Measurements from ENCODE around the gene SCG2.

Gene SCG2

GRCh38 chr2:223578846-223579245 lies 23.3 kb downstream of the SCG2 start:
- Histone ChIP-seq H3K9me3 (ENCODE audit: low read depth, low read length) (no peaks in the 10 kb centered on the region), H3K4me3 (no peak overlapping the region), H3K36me3 (ENCODE audit: insufficient read depth, low read length) (no peaks in the 10 kb centered on the region), H3K27ac (no peak overlapping the region), H3K9ac (ENCODE audit: insufficient read length) (no peak overlapping the region)
- no peak for DNase-seq (ENCODE audit: low read depth, low spot score)
- TF ChIP-seq FOXP2 (optimal IDR thresholded peaks at IDR 0.05; ENCODE audit: control extremely low read depth, extremely low read length, insufficient read depth) (no peak), POLR2AphosphoS5 (IDR thresholded peaks at IDR 0.05; ENCODE audit: borderline replicate concordance, low read depth, low read length) (no peak), EZH2 (IDR thresholded peaks at IDR 0.05) (no peak)

GRCh38 chr2:223576873-223577272 lies 25.3 kb downstream of the SCG2 start:
- Histone ChIP-seq H3K36me3 (ENCODE audit: insufficient read depth, low read length) (no peaks in the 10 kb centered on the region), H3K27ac (no peak overlapping the region), H3K9me3 (ENCODE audit: low read depth, low read length) (no peaks in the 10 kb centered on the region), H3K4me3 (no peak overlapping the region), H3K9ac (ENCODE audit: insufficient read length) (no peak overlapping the region)
- no peak for DNase-seq (ENCODE audit: low read depth, low spot score)
- TF ChIP-seq FOXP2 (optimal IDR thresholded peaks at IDR 0.05; ENCODE audit: control extremely low read depth, extremely low read length, insufficient read depth) (no peak), EZH2 (IDR thresholded peaks at IDR 0.05) (no peak), POLR2AphosphoS5 (IDR thresholded peaks at IDR 0.05; ENCODE audit: borderline replicate concordance, low read depth, low read length) (no peak)

- no peak for TF ChIP-seq FOXP2 (optimal IDR thresholded peaks at IDR 0.05; ENCODE audit: control extremely low read depth, extremely low read length, insufficient read depth)
- no peak for TF ChIP-seq EZH2 (IDR thresholded peaks at IDR 0.05)
- no peak for TF ChIP-seq POLR2AphosphoS5 (IDR thresholded peaks at IDR 0.05; ENCODE audit: borderline replicate concordance, low read depth, low read length)
- Histone ChIP-seq H3K36me3 (ENCODE audit: insufficient read depth, low read length) (no peaks in the 10 kb centered on the region), H3K9me3 (ENCODE audit: low read depth, low read length) (no peaks in the 10 kb centered on the region), H3K9ac (ENCODE audit: insufficient read length) (no peak overlapping the region), H3K27ac (no peak overlapping the region), H3K4me3 (no peak overlapping the region)
- no peak for DNase-seq (ENCODE audit: low read depth, low spot score)
Measured at GRCh38 chr2:223570784-223571183, 31.4 kb downstream of the SCG2 start.

GRCh38 chr2:223566396-223566795 lies 35.8 kb downstream of the SCG2 start:
- DNase-seq (ENCODE audit: low read depth, low spot score), result no peak
- Histone ChIP-seq H3K9ac (ENCODE audit: insufficient read length) (no peak overlapping the region), H3K27ac (no peak overlapping the region), H3K9me3 (ENCODE audit: low read depth, low read length) (no peaks in the 10 kb centered on the region), H3K36me3 (ENCODE audit: insufficient read depth, low read length) (no peaks in the 10 kb centered on the region), H3K4me3 (no peak overlapping the region)
- TF ChIP-seq EZH2 (IDR thresholded peaks at IDR 0.05), result no peak

GRCh38 chr2:223563462-223563861 lies 38.7 kb downstream of the SCG2 start:
- H3K9me3 ChIP-seq (ENCODE audit: low read depth, low read length), result no peaks in the 10 kb centered on the region
- no peaks in the 10 kb centered on the region for H3K36me3 ChIP-seq (ENCODE audit: insufficient read depth, low read length)
- H3K9ac ChIP-seq (ENCODE audit: insufficient read length), result no peak overlapping the region
- DNase-seq (ENCODE audit: low read depth, low spot score), result no peak
- TF ChIP-seq EZH2 (IDR thresholded peaks at IDR 0.05), result no peak
- TF ChIP-seq POLR2AphosphoS5 (IDR thresholded peaks at IDR 0.05; ENCODE audit: borderline replicate concordance, low read depth, low read length), result no peak
- no peak for TF ChIP-seq FOXP2 (optimal IDR thresholded peaks at IDR 0.05; ENCODE audit: control extremely low read depth, extremely low read length, insufficient read depth)
- H3K27ac ChIP-seq, result no peak overlapping the region
- no peak overlapping the region for H3K4me3 ChIP-seq

GRCh38 chr2:223562078-223562477 lies 40.1 kb downstream of the SCG2 start:
- DNase-seq (ENCODE audit: low read depth, low spot score), result no peak
- Histone ChIP-seq H3K36me3 (ENCODE audit: insufficient read depth, low read length) (no peaks in the 10 kb centered on the region), H3K9me3 (ENCODE audit: low read depth, low read length) (no peaks in the 10 kb centered on the region), H3K9ac (ENCODE audit: insufficient read length) (no peak overlapping the region), H3K27ac (no peak overlapping the region), H3K4me3 (no peak overlapping the region)
- TF ChIP-seq POLR2AphosphoS5 (IDR thresholded peaks at IDR 0.05; ENCODE audit: borderline replicate concordance, low read depth, low read length), result no peak
- no peak for TF ChIP-seq EZH2 (IDR thresholded peaks at IDR 0.05)
- TF ChIP-seq FOXP2 (optimal IDR thresholded peaks at IDR 0.05; ENCODE audit: control extremely low read depth, extremely low read length, insufficient read depth), result no peak

- DNase-seq (ENCODE audit: low read depth, low spot score), result no peak
- no peak for TF ChIP-seq POLR2AphosphoS5 (IDR thresholded peaks at IDR 0.05; ENCODE audit: borderline replicate concordance, low read depth, low read length)
- TF ChIP-seq FOXP2 (optimal IDR thresholded peaks at IDR 0.05; ENCODE audit: control extremely low read depth, extremely low read length, insufficient read depth), result no peak
- TF ChIP-seq EZH2 (IDR thresholded peaks at IDR 0.05), result no peak
- H3K27ac ChIP-seq, result no peak overlapping the region
Measured at GRCh38 chr2:223560749-223561435, 41.3 kb downstream of the SCG2 start.

GRCh38 chr2:223558970-223559369 lies 43.2 kb downstream of the SCG2 start:
- H3K36me3 ChIP-seq (ENCODE audit: insufficient read depth, low read length), result no peaks in the 10 kb centered on the region
- DNase-seq (ENCODE audit: low read depth, low spot score), result no peak
- H3K9ac ChIP-seq (ENCODE audit: insufficient read length), result no peak overlapping the region
- H3K4me3 ChIP-seq, result no peak overlapping the region
- H3K9me3 ChIP-seq (ENCODE audit: low read depth, low read length), result no peaks in the 10 kb centered on the region
- H3K27ac ChIP-seq, result no peak overlapping the region
- TF ChIP-seq POLR2AphosphoS5 (IDR thresholded peaks at IDR 0.05; ENCODE audit: borderline replicate concordance, low read depth, low read length) (no peak), FOXP2 (optimal IDR thresholded peaks at IDR 0.05; ENCODE audit: control extremely low read depth, extremely low read length, insufficient read depth) (no peak), EZH2 (IDR thresholded peaks at IDR 0.05) (no peak)

More at GRCh38 chr2:223560749-223561435, 41.3 kb downstream of the SCG2 start:
- H3K4me3 ChIP-seq, result no peak overlapping the region
- no peaks in the 10 kb centered on the region for H3K36me3 ChIP-seq (ENCODE audit: insufficient read depth, low read length)
- no peaks in the 10 kb centered on the region for H3K9me3 ChIP-seq (ENCODE audit: low read depth, low read length)
- no peak overlapping the region for H3K9ac ChIP-seq (ENCODE audit: insufficient read length)

GRCh38 chr2:223554923-223555322 lies 47.2 kb downstream of the SCG2 start:
- no peak overlapping the region for H3K4me3 ChIP-seq
- TF ChIP-seq EZH2 (IDR thresholded peaks at IDR 0.05) (no peak), FOXP2 (optimal IDR thresholded peaks at IDR 0.05; ENCODE audit: control extremely low read depth, extremely low read length, insufficient read depth) (no peak), POLR2AphosphoS5 (IDR thresholded peaks at IDR 0.05; ENCODE audit: borderline replicate concordance, low read depth, low read length) (no peak)

More at GRCh38 chr2:223554923-223555322, 47.2 kb downstream of the SCG2 start:
- no peak for DNase-seq (ENCODE audit: low read depth, low spot score)
- H3K36me3 ChIP-seq (ENCODE audit: insufficient read depth, low read length), result no peaks in the 10 kb centered on the region
- no peaks in the 10 kb centered on the region for H3K9me3 ChIP-seq (ENCODE audit: low read depth, low read length)
- H3K27ac ChIP-seq, result no peak overlapping the region
- no peak overlapping the region for H3K9ac ChIP-seq (ENCODE audit: insufficient read length)
